Measurements from ENCODE around the gene SFRP2. TPM values are rescaled to one million over a fixed set of nuclear protein-coding genes. Genes with fewer than 3 reads are reported as not detected.

The SFRP2 gene
- total RNA-seq, 1 donor = 0.27 TPM

GRCh38 chr4:153785910-153786721 is 2.8 kb downstream of the SFRP2 start:
- H3K4me3 ChIP-seq (ENCODE audit: low read depth, low read length) = no peak overlapping the region
- peak; percentile 46 for TF ChIP-seq CTCF (IDR thresholded peaks at IDR 0.05; ENCODE audit: insufficient read depth, low read length)
- peak; percentile 59 for DNase-seq (ENCODE audit: low read depth)

- H3K4me3 ChIP-seq (ENCODE audit: low read depth, low read length) = no peak overlapping the region
- no peak for TF ChIP-seq CTCF (IDR thresholded peaks at IDR 0.05; ENCODE audit: insufficient read depth, low read length)
- DNase-seq (ENCODE audit: low read depth) = no peak
Measured at GRCh38 chr4:153784166-153784699, 4.7 kb downstream of the SFRP2 start.

- no peak overlapping the region for H3K4me3 ChIP-seq (ENCODE audit: low read depth, low read length)
- peak; percentile 23 for DNase-seq (ENCODE audit: low read depth)
- no peak for TF ChIP-seq CTCF (IDR thresholded peaks at IDR 0.05; ENCODE audit: insufficient read depth, low read length)
Measured at GRCh38 chr4:153782581-153782980, 6.3 kb downstream of the SFRP2 start.

GRCh38 chr4:153781717-153782416 is 7.0 kb downstream of the SFRP2 start:
- DNase-seq (ENCODE audit: low read depth) = peak; percentile 91
- TF ChIP-seq CTCF (IDR thresholded peaks at IDR 0.05; ENCODE audit: insufficient read depth, low read length) = no peak
- H3K4me3 ChIP-seq (ENCODE audit: low read depth, low read length) = no peak overlapping the region

GRCh38 chr4:153781280-153781679 is 7.6 kb downstream of the SFRP2 start:
- H3K4me3 ChIP-seq (ENCODE audit: low read depth, low read length) = no peak overlapping the region
- TF ChIP-seq CTCF (IDR thresholded peaks at IDR 0.05; ENCODE audit: insufficient read depth, low read length) = no peak
- no peak for DNase-seq (ENCODE audit: low read depth)

- no peak for TF ChIP-seq CTCF (IDR thresholded peaks at IDR 0.05; ENCODE audit: insufficient read depth, low read length)
- DNase-seq (ENCODE audit: low read depth) = no peak
- no peak overlapping the region for H3K4me3 ChIP-seq (ENCODE audit: low read depth, low read length)
Measured at GRCh38 chr4:153780876-153781275, 8.0 kb downstream of the SFRP2 start.
